Stimulated activated CD4-positive, alpha-beta T cell treated with anti-CD3 and anti-CD28 coated beads, Interleukin-4, amount 100 ng/mL, for 24 hours (primary cell): ENCODE data around the gene GRID2IP.
A peak's percentile ranks its signal among the peaks of the same experiment; 100 is the strongest.
"Not testable (repeated sequence)": the region's sequence is repeated elsewhere in the genome, so short reads cannot be mapped to it uniquely, and the experiment has no call there.

ENCODE experiments used
- DNase-seq: peaks from one replicate; pipeline ENCODE4 v3.0.0-alpha.2; 2020

The GRID2IP gene

DNA sequence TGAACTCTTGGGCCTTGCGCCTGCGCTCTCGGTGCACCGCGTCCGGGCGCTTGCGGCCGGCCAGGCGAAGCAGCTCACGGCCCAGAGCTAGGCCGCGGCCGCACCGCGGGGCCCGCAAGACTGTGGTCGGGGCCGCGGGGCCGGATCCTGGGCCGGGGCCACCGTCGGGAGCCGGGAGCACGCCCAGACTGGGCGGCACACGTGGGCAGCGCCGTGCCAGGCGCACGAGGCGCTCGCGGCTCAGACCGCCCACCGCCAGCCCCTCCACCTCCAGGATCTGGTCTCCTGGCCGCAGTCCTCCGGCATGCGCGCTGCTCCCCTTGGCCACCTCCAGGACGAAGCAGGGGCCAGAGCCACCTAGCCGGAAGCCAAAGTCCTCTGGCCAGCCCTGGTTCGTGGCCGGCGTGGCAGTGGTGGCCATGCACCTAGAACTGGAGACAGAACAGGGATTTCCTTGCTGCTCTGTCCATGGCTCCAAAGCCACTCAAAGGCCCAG is at the start of gene GRID2IP:
Gene GRID2IP, minus strand, starts transcription at position 446 of the 496 bp plus-strand sequence. Its CDS starts 25 bp downstream, at position 421.
- DNase-seq = no peak

DNA sequence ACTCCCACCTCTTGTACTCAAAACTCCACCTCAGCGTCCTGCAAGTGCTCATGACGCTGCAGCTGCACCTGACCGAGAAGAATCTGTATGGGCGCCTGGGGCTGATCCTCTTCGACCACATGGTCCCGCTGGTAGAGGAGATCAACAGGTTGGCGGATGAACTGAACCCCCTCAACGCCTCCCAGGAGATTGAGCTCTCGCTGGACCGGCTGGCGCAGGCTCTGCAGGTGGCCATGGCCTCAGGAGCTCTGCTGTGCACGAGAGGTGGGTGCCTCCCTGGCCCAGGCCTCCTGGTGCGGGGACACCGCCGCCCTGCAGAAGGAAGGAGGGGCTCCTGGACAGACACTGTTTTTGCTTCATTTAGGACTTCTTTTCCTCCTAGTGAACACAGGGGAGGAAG is 48.8 kb upstream of the GRID2IP start:
- no peak for DNase-seq

DNA sequence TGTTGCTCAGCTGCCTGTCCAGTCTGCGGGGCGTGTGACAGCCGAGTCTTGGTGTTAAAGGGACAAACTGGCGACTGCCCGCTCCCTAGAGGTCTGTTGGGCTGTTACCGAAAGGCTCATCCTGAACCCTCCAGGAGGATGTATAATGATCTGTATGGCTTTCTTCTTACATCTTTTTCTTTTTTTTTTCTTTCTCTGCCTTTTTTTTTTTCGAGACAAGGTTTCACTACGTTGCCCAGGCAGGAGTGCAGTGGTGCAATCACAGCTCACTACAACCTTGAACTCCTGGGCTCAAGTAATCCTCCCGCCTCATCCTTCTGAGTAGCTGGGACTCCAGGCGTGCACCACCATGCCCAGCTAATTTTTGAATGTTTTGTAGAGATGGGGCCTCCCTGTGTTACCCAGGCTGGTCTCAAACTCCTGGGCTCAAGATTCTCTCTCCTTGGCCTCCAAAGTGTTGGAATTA is 39.4 kb upstream of the GRID2IP start:
- no peak for DNase-seq

DNA sequence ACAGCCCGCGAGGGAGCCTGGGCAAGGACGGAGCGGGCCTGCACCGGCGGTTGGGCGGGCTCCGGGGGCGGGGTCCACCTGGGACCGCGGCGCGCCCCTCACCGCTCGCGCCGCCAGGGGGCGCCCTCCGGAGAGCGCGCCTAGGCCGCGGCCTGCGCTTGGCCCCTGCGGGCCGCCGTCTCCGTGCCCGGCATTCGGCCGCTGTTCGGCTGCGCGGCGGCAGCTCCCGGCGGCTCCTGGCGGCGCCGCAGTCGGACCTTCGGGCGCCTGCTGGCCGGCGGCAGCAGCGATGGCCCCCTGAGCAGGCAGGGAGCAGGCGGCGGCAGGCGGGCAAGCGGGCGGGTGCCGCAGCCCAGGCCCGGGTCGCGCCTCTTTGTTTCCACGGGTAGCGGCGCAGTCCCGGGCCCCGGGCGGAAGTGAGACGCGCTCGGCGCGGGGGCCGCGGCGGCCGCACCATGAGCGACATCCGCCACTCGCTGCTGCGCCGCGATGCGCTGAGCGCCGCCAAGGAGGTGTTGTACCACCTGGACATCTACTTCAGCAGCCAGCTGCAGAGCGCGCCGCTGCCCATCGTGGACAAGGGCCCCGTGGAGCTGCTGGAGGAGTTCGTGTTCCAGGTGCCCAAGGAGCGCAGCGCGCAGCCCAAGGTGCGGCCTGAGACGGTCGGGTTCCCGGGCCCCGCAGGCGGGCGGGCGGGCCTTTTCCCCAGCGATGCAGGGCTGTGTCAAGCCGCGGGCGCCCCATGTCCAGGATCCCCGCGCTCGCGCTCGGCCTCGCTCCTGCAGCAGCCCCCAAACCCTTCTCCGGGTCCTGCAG is 38.8 kb upstream of the GRID2IP start, which contains the start of gene INTS15:
Gene INTS15, plus strand, starts transcription at position 193 of the 816 bp plus-strand sequence. Its CDS starts 263 bp downstream, at position 456.
- peak; percentile 78 for DNase-seq

DNA sequence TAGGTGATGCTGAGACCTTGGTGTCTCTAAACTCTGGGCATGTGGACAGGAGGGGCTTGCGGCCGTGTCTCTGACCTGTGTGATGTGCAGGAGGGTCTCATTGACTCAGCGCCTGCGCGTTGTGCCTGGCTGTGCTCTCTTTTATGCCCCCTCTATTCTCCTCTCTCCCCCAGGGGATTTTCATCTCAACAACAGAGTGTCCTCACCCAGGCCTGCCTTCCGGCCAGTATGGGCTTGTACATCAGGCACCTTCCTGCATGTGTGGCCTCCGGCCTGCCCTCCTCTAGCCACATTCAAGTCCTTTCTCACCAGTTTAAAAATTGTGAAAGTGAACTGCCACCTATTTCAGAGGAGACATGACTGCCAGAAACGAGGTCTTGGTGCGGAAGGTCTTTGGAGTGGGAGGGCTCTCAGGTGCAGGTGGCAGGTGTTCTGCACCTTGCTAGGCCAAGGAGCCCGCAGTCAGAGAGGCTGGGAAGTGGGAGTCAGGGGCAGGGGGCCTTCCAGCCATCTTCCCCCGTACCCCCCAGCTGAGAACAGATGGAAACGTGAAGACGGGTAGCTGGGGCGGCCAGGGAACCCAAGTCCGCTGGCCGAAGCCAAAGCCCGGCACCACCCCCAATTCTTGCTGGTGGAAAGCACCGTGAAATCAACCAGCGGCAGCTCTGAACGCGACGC is 38.0 kb upstream of the GRID2IP start:
- no peak for DNase-seq

DNA sequence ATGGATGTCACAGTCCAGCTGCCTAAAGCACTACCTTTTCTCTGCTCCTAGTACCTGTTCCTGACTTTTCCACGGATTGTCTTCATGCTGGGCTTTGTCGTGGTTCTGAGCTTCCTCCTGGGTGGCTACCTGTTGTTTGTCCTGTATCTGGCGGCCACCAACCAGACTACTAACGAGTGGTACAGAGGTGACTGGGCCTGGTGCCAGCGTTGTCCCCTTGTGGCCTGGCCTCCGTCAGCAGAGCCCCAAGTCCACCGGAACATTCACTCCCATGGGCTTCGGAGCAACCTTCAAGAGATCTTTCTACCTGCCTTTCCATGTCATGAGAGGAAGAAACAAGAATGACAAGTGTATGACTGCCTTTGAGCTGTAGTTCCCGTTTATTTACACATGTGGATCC is 37.3 kb upstream of the GRID2IP start:
- DNase-seq = no peak

DNA sequence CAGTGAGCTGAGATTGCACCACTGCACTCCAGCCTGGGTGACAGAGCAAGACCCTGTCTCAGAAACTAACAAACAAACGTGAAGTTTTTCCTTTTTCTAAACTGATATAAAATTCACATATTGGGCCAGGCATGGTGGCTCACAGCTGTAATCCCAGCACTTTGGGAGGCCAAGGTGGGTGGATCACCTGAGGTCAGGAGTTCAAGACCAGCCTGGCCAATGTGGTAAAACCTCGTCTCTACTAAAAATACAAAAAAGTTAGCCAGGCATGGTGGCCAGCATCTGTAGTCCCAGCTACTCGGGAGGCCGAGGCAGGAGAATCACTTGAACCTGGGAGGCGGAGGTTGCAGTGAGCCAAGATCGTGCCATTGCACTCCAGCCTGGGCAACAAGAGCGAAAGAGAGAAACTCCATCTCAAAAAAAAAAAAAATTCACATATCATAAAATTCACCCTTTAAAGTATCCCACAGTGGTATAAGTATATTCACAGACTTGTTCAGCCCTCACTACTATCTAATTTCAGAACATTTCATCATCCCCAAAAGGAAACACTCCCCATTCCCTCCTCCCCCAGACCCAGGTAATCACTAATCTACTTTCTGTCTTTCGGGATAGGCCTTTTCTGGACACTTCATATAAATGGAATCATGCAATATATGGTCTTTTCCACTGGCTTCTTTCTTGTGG is 34.6 kb upstream of the GRID2IP start:
- not testable (repeated sequence) for DNase-seq

DNA sequence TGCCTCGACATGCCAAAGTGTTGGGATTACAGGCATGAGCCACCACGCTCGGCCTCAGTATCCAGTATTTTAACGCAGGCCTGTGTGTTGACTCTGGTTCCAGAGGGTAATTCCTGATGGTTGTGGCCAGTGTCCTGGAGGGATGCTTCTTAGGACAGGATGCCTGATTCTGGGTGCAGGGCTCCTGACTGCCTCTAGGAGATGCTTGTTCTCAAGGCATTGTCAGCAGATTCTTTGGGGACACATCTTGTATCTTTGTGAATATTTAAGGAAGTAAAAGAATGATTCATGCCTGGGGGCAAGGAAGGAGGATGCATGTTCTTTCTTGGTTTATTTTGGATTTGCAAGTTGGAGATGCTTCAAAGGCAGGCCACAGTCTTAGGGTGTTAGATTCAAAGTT is 28.2 kb upstream of the GRID2IP start:
- no peak for DNase-seq

DNA sequence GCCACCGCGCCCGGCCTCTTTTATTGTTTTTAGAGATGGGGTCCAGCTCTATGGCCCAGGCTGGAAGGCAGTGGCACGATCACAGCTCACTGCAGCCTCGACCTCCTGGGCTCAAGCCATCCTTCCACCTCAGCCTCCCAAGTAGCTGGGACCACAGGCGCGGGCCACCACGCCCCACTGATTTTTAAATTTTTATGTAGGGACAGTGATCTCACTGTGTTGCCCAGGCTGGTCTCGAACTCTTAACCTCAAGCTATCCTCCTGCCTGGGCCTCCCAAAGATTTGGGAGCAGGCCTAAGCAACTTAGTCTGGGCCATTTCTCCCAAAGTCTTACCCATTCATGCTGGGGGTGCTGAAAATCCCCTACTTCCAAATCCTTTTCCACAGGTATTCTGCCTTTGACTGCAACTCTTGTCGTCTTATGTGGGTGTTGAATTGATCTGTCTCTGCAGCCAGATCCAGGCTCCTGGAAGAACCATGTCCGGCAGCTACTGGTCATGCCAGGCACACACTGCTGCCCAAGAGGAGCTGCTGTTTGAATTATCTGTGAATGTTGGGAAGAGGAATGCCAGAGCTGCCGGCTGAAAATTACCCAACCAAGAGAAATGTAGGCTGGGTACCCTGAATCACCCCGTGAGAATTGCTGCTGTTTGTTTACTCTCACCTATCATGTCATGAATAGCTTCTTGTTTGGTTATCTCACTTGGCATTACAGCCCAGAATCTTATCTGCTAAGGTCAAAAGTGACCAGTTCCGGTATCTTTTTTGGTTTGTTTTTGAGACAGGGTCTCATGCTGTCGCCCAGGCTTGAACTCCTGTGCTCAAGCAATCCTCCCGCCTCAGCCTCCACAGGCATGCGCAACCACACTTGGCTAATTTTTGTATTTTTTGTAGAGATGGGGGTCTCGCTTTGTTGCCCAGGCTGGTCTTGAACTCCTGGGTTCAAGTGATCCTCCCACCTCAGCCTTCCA is 27.1 kb upstream of the GRID2IP start:
- DNase-seq = no peak

DNA sequence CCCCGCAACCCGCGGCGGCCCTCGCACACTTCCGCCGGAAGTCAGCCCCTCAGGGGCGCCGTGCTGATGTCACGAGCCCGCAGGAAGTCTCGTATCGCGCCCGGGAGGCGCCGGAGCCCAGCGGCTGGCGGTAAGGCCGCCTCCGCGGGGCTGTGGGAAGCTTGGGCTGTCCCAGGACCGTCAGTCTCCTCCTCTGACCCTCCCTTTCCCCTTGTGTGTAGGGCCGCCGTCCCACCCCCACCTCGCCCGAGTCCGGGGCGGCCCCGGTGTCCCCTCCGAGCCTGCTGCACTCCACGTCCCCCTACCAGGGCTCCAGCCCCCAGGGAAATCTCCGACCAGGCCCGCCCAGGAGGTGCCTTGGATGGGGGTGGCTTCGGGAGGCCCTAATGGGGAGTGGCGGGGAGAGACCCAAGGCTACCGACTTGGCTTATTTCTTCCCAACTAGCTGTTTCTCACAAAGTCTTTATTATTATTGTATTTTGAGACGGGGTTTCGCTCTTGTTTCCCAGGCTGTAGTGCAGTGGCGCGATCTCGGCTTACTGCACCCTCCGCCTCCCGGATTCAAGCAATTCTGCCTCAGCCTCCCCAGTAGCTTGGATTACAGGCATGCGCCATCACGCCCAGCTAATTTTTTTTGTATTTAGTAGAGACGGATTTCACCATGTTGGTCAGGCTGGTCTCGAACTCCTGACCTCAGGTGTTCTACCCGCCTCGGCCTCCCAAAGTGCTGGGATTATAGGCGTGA is 26.3 kb upstream of the GRID2IP start, which contains the start of gene ZDHHC4:
Gene ZDHHC4, plus strand, starts transcription at position 86 of the 745 bp plus-strand sequence. CDS start 3,108 bp downstream, outside the sequence.
- DNase-seq = peak; percentile 90

DNA sequence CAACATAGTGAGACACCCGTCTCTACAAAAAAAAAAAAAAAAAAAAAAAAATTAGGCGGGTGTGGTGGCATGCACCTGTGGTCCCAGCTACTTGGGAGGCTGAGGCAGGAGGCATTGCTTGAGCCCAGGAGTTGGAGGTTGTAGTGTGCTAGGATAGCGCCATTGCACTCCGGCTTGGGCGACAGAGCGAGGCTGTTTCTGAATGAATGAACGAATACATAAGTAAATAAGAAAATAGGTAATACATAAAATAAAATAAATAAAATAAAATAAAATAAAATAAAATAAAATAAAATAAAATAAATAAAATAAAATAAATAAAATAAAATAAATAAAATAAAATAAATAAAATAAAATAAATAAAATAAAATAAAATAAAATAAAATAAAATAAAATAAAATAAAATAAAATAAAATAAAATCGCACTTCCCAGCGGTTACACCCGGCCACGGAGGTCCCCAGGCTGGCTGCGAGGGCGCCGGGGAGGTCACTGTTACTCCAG is 25.7 kb upstream of the GRID2IP start:
- DNase-seq = not testable (repeated sequence)

DNA sequence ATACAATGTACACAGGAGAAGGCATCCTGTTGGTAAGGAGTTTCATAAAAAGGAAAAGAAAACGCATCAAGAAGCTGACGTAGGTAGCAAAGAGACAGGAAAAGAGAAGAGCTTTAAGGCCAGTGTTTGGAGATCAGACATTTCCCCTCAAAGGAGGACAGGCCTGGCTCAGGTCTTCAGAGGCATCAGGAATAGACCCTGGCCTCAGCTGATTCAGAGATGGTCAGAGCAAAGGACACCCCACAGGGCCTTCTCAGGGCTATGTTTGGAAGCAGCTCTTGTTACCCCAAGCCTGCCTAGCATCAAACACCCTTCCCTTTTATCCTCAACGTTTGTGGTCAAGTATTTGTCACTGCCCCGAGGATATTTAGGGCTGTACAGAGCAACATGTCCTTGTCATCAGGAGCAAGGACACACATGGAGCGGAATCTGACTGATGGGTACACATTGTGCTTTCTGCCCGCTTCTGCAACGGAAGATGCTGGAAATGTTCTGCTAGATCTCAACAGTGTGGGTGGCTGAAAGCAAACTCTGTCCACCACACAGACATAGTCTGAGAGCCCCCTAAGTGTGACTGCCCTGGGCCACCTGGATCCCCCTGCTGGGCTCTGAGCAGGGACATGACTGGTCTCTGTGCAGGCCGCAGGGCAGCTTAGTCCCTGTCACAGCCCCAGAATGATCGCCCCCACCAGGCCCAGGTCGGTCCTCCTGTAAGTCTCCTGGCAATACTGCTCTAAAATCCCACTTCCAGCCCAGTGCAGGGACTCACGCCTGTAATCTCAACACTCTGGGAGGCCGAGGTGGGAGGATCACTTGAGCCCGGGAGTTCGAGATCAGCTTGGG is 25.0 kb upstream of the GRID2IP start:
- no peak for DNase-seq

DNA sequence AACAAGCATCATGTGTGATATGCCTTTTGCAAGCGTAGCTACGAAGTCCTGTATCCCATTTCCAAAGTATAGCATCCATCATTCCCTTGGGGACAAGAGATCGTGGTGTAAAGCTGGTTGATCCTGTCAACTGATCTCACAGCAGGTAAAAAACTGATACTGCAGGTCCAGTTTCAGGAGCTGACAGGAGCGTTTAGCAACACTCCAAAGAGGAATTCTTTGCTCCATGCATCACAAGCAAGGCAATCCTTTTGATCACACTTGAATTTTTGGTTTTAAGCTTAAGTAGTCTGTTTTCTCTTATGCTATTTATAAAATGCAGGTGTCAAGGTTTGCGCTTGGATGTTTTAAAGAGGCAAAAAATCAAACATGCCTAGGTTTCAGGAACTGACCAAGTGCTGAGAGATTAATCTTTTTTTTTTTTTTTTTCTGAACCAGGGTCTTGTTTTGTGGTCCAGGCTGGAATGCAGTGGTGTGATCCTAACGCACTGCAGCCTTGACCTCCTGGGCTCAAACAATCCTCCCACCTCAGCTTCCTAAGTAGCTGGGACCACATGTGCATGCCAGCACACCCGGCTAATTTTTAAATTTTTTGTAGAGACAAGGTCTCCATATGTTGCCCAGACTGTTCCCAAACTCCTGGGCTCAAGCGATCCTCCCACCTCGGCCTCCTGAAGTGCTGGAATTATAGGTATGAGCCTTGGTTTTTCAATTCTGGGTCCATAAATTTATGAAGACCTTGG is 24.2 kb upstream of the GRID2IP start:
- DNase-seq = no peak

DNA sequence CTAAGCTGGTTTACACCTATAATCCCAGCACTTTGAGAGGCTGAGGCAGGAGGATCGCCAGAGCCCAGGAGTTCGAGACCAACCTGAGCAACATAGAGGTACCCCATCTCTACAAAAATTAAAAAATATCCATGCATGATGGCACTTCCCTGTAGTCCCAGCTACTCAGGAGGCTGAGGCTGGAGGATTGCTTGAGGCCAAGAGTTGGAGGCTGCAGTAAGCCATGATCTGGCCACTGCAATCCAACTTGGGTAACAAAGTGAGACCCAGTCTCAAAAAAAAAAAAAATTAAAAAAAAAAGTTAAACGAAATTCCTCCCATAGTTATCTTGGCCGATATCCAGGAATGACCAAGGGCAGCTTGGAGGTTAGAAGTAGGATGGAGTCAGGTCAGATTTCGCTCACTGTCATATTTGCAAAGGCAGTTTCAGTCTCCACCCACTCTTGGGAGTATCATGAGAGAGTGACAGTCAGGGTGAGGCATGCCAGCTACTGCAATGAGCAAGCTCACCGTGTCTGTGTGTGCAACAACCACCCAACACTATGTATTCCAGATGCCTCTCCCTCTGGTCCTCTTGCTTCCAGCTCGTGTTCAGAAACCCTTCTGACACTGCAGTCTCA is 20.0 kb upstream of the GRID2IP start:
- DNase-seq = no peak

DNA sequence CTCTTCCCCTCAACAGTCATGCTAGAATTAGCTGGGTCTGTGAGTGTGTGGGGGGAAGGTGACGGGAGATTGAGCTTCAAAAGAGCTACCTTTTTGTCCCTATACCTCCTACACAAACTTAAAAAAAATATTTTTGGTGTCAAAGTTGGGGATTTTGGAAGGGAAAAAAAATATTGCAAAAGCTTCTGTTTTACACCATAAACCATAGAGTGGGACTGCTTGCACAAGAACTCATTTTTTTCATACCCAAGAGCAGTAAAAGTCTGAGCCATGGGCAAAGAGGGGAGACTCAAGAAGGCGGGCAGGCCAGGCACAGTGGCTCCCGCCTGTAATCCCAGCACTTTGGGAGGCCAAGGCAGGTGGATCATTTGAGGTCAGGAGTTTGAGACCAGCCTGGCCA is 16.6 kb upstream of the GRID2IP start:
- no peak for DNase-seq

DNA sequence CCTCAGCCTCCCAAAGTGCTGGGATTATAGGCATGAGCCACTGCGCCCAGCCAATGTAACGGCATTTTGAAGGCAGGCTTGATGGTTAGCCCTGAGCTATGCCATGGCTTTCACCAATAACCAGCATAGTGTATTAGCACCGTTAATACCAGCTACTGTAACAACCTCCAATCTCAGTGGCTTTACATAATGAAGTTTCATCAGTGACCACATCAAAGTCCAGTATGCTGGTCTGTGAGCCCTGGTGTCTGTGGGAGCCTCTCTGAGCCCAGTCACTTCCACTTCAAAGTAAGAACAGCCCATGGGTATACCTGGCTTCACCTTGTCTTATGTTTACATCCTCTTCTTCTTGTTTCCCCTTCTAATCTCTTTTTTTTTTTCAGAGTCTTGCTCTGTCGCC is 14.4 kb upstream of the GRID2IP start:
- no peak for DNase-seq

DNA sequence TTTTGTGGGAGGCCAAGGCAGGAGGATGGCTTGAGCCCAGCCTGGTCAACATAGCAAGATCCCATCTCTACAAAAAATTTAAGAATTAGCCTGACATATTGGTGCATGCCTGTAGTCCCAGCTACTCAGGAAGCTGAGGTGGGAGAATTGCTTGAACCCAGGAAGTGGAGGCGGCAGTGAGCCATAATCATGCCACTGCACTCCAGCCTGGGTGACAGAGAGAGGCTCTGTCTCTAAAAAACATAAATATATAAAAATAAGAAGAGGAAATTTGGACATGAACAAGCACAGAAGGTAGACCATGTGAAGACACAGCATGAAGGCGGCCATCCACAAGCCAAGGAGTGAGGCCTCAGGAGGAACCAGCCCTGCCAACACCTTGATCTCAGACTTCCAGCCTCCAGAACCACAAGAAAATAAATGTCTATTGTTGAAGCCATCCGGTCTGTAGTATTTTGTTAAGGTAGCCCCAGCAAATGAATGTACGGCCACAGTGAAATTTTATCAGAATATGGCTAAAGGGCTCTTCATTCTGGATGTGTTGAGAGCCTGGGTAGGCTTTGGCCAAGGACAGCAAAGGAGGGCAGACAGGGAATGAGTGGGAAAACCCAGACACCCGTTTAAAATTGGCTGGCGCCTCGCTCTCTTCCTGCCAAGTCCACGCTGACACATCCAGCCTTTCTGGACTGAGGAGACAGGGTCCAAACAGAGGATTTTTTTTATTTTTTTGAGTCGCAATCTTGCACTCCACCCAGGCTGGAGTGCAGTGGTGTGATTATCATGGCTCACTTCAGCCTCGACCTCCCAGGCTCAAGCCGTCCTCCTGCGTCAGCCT is 12.9 kb upstream of the GRID2IP start:
- no peak for DNase-seq

DNA sequence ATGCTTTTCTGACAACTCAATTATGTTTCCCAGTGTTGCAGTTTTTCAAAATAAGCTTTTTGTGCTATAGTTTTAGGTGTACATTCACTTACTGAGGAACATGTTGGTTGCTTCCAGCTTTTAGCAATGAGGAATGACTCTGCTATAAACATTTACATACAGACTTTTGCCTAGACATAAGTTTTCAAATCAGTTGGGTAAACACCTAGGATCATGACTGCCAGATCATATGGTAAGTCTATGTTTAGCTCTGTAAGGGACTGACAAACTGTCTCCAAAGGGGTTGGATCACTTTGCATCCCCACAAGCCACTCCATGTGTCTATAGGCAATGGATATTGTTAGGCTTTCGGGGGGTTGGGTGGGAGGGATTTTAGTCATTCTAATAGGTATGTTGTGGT is 10.8 kb upstream of the GRID2IP start:
- DNase-seq = no peak
